ENCODE results near the gene ADGRG1.
"Not testable (repeated sequence)": the region's sequence is repeated elsewhere in the genome, so short reads cannot be mapped to it uniquely, and the experiment has no call there.

The ADGRG1 gene

GRCh38 chr16:57669476-57670162, 41.2 kb downstream of the ADGRG1 start:
- no peaks in the 10 kb centered on the region for H3K4me1 Mint-ChIP-seq
- H3K27ac Mint-ChIP-seq: peak overlapping the region; percentile 46
- H3K36me3 Mint-ChIP-seq: no peaks in the 10 kb centered on the region
- H3K27me3 Mint-ChIP-seq: no peaks in the 10 kb centered on the region
- no peak overlapping the region for H3K4me3 Mint-ChIP-seq
- H3K9me3 Mint-ChIP-seq: no peaks in the 10 kb centered on the region

GRCh38 chr16:57670196-57670595, 41.8 kb downstream of the ADGRG1 start:
- H3K4me3 Mint-ChIP-seq: no peak overlapping the region
- H3K4me1 Mint-ChIP-seq: no peaks in the 10 kb centered on the region
- H3K27ac Mint-ChIP-seq: no peak overlapping the region
- no peaks in the 10 kb centered on the region for H3K27me3 Mint-ChIP-seq
- no peaks in the 10 kb centered on the region for H3K9me3 Mint-ChIP-seq
- H3K36me3 Mint-ChIP-seq: no peaks in the 10 kb centered on the region

GRCh38 chr16:57671451-57671850, 43.0 kb downstream of the ADGRG1 start:
- not testable (repeated sequence) for H3K9me3 Mint-ChIP-seq, H3K4me1 Mint-ChIP-seq, H3K4me3 Mint-ChIP-seq, H3K27ac Mint-ChIP-seq, H3K27me3 Mint-ChIP-seq, H3K36me3 Mint-ChIP-seq

- no peaks in the 10 kb centered on the region for H3K36me3 Mint-ChIP-seq
- no peaks in the 10 kb centered on the region for H3K9me3 Mint-ChIP-seq
- H3K4me3 Mint-ChIP-seq: no peak overlapping the region
- H3K27ac Mint-ChIP-seq: no peak overlapping the region
- H3K4me1 Mint-ChIP-seq: no peaks in the 10 kb centered on the region
- no peaks in the 10 kb centered on the region for H3K27me3 Mint-ChIP-seq
Observed at GRCh38 chr16:57672416-57672815, 44.0 kb downstream of the ADGRG1 start.

- Mint-ChIP-seq H3K9me3 (no peaks in the 10 kb centered on the region), H3K4me3 (no peak overlapping the region), H3K27me3 (no peaks in the 10 kb centered on the region), H3K27ac (no peak overlapping the region), H3K4me1 (no peaks in the 10 kb centered on the region), H3K36me3 (no peaks in the 10 kb centered on the region)
Observed at GRCh38 chr16:57672824-57673223, 44.4 kb downstream of the ADGRG1 start.

- H3K27ac Mint-ChIP-seq: no peak overlapping the region
- H3K36me3 Mint-ChIP-seq: no peaks in the 10 kb centered on the region
- peaks cover 3% of the 10 kb centered on the region for H3K4me1 Mint-ChIP-seq
- no peaks in the 10 kb centered on the region for H3K27me3 Mint-ChIP-seq
- H3K9me3 Mint-ChIP-seq: no peaks in the 10 kb centered on the region
- no peak overlapping the region for H3K4me3 Mint-ChIP-seq
Observed at GRCh38 chr16:57675741-57676551, 47.5 kb downstream of the ADGRG1 start.

GRCh38 chr16:57676553-57677085, 48.2 kb downstream of the ADGRG1 start:
- H3K36me3 Mint-ChIP-seq: no peaks in the 10 kb centered on the region
- peaks cover 3% of the 10 kb centered on the region for H3K4me1 Mint-ChIP-seq
- H3K9me3 Mint-ChIP-seq: no peaks in the 10 kb centered on the region
- no peak overlapping the region for H3K4me3 Mint-ChIP-seq
- peak overlapping the region; percentile 2 for H3K27ac Mint-ChIP-seq
- H3K27me3 Mint-ChIP-seq: no peaks in the 10 kb centered on the region

GRCh38 chr16:57677622-57678369, 49.4 kb downstream of the ADGRG1 start:
- peaks cover 3% of the 10 kb centered on the region for H3K4me1 Mint-ChIP-seq
- no peak overlapping the region for H3K4me3 Mint-ChIP-seq
- no peaks in the 10 kb centered on the region for H3K9me3 Mint-ChIP-seq
- H3K27ac Mint-ChIP-seq: no peak overlapping the region
- no peaks in the 10 kb centered on the region for H3K36me3 Mint-ChIP-seq
- H3K27me3 Mint-ChIP-seq: no peaks in the 10 kb centered on the region

GRCh38 chr16:57679016-57679415, 50.6 kb downstream of the ADGRG1 start:
- H3K36me3 Mint-ChIP-seq: no peaks in the 10 kb centered on the region
- peaks cover 3% of the 10 kb centered on the region for H3K4me1 Mint-ChIP-seq
- no peaks in the 10 kb centered on the region for H3K9me3 Mint-ChIP-seq
- H3K4me3 Mint-ChIP-seq: no peak overlapping the region
- H3K27ac Mint-ChIP-seq: no peak overlapping the region
- no peaks in the 10 kb centered on the region for H3K27me3 Mint-ChIP-seq

GRCh38 chr16:57679767-57680482, 51.5 kb downstream of the ADGRG1 start:
- Mint-ChIP-seq H3K27me3 (no peaks in the 10 kb centered on the region), H3K4me1 (peaks cover 3% of the 10 kb centered on the region), H3K4me3 (no peak overlapping the region), H3K9me3 (no peaks in the 10 kb centered on the region), H3K27ac (no peak overlapping the region), H3K36me3 (no peaks in the 10 kb centered on the region)

GRCh38 chr16:57680842-57681375, 52.5 kb downstream of the ADGRG1 start:
- Mint-ChIP-seq H3K27ac (no peak overlapping the region), H3K27me3 (no peaks in the 10 kb centered on the region), H3K4me1 (peaks cover 3% of the 10 kb centered on the region), H3K9me3 (no peaks in the 10 kb centered on the region), H3K36me3 (no peaks in the 10 kb centered on the region), H3K4me3 (no peak overlapping the region)

GRCh38 chr16:57681950-57682728, 53.7 kb downstream of the ADGRG1 start:
- peaks cover 3% of the 10 kb centered on the region for H3K4me1 Mint-ChIP-seq
- no peaks in the 10 kb centered on the region for H3K9me3 Mint-ChIP-seq
- H3K27ac Mint-ChIP-seq: no peak overlapping the region
- no peaks in the 10 kb centered on the region for H3K36me3 Mint-ChIP-seq
- H3K4me3 Mint-ChIP-seq: no peak overlapping the region
- H3K27me3 Mint-ChIP-seq: no peaks in the 10 kb centered on the region

GRCh38 chr16:57682809-57683635, 54.6 kb downstream of the ADGRG1 start:
- H3K27ac Mint-ChIP-seq: peak overlapping the region; percentile 11
- H3K27me3 Mint-ChIP-seq: no peaks in the 10 kb centered on the region
- H3K9me3 Mint-ChIP-seq: no peaks in the 10 kb centered on the region
- H3K4me3 Mint-ChIP-seq: no peak overlapping the region
- H3K36me3 Mint-ChIP-seq: no peaks in the 10 kb centered on the region
- peaks cover 3% of the 10 kb centered on the region for H3K4me1 Mint-ChIP-seq

Data from activated naive CD4-positive, alpha-beta T cell treated with anti-CD3 and anti-CD28 coated beads, Interleukin-2, amount 50 U/mL, for 24 hours (primary cell).